Measurements from ENCODE around the gene ANKRD33B. TPM values are rescaled to one million over a fixed set of nuclear protein-coding genes. Genes with fewer than 3 reads are reported as not detected.

Gene ANKRD33B
- total RNA-seq, 1 experiment from 2014 or later = 6.9 TPM

GRCh38 chr5:10550222-10550995 is 13.5 kb upstream of the ANKRD33B start:
- peaks cover 4% of the 10 kb centered on the region for H4K20me1 ChIP-seq (ENCODE audit: control insufficient read depth, insufficient read depth, insufficient read length)
- H3T11ph ChIP-seq (ENCODE audit: low read length) = no peak overlapping the region
- H3K23ac ChIP-seq (ENCODE audit: insufficient read length, low read depth, low read length) = no peak overlapping the region
- H2BK15ac ChIP-seq (ENCODE audit: low read depth, low read length) = no peak overlapping the region
- no peak for TF ChIP-seq CTCF (conservative IDR thresholded peaks at IDR 0.05)
- no peak overlapping the region for H4K8ac ChIP-seq (replicated peaks; ENCODE audit: insufficient read length, low read depth, low read length)
- H3K27me3 ChIP-seq (ENCODE audit: insufficient read depth, low read length) = no peaks in the 10 kb centered on the region
- H3K14ac ChIP-seq (ENCODE audit: insufficient read depth, low read length) = peak overlapping the region; percentile 64; the same call in 1 of the 2 replicates
- no peaks in the 10 kb centered on the region for H3K79me1 ChIP-seq (ENCODE audit: insufficient read depth, low read depth, low read length, poor library complexity, severe bottlenecking)
- peak overlapping the region; percentile 60 for H3K18ac ChIP-seq (ENCODE audit: insufficient read length, low read depth, low read length)
- no CpG with 5 or more reads among the region's 10 CpGs for WGBS (ENCODE audit: extremely low coverage, insufficient read length, low lambda C conversion rate)
- Mint-ChIP-seq H3K9me3 (peaks cover 5 to 11% of the 10 kb centered on the region in 2 experiments; a peak in 4 of 5 replicates), H3K36me3 (ENCODE audit: insufficient read depth in 1 of 3, low read depth in 3 of 3) (no peaks in the 10 kb centered on the region; a peak in 1 of 7 replicates), H3K27ac (peak overlapping the region; percentile 90 to 99 (median 92); a peak in 6 of 7 replicates), H3K27me3 (ENCODE audit: low read depth) (peaks cover 9% of the 10 kb centered on the region), H3K4me1 (peaks cover 38 to 45% of the 10 kb centered on the region in 2 experiments), H3K4me3 (no peak overlapping the region)
- no peak overlapping the region for H2AFZ ChIP-seq (ENCODE audit: low read length)
- H2BK12ac ChIP-seq (ENCODE audit: insufficient read length, low read depth, low read length) = peak overlapping the region; percentile 78
- no peaks in the 10 kb centered on the region for H3K23me2 ChIP-seq (ENCODE audit: insufficient read length, low read depth, low read length, poor library complexity, severe bottlenecking)
- H4K91ac ChIP-seq (ENCODE audit: insufficient read length, low read depth, low read length) = peak overlapping the region; percentile 72
- no peak overlapping the region for H4K5ac ChIP-seq (ENCODE audit: insufficient read length, low read depth, low read length)
- peak overlapping the region; percentile 49 for H2BK20ac ChIP-seq (ENCODE audit: low read depth, low read length, poor library complexity, severe bottlenecking)
- H2BK5ac ChIP-seq (ENCODE audit: insufficient read length, low read length) = no peak overlapping the region
- no peaks in the 10 kb centered on the region for H3K9me3 ChIP-seq (ENCODE audit: control insufficient read depth, low read depth, low read length)
- peak overlapping the region; percentile 86 for H3K27ac ChIP-seq (ENCODE audit: insufficient read length, low read depth, low read length)
- no peaks in the 10 kb centered on the region for H3K79me2 ChIP-seq (ENCODE audit: insufficient read depth, low read length)
- H3K4ac ChIP-seq (ENCODE audit: low read depth, low read length) = peak overlapping the region; percentile 58; the same call in 1 of the 2 replicates
- no peak for DNase-seq
- H2AK5ac ChIP-seq (ENCODE audit: insufficient read length, low read length) = no peak overlapping the region
- H3K4me1 ChIP-seq (ENCODE audit: insufficient read depth, low read length) = peaks cover 13% of the 10 kb centered on the region; the same call in 1 of the 2 replicates
- H3K9ac ChIP-seq (ENCODE audit: extremely low read depth, insufficient read length, low read length) = no peak overlapping the region
- H3K4me2 ChIP-seq (ENCODE audit: insufficient read depth, insufficient read length, low read length) = no peak overlapping the region
- peak overlapping the region; percentile 28 for H2BK120ac ChIP-seq (ENCODE audit: low read depth, low read length, poor library complexity, severe bottlenecking)
- H3K56ac ChIP-seq (ENCODE audit: insufficient read length, low read depth, low read length) = no peak overlapping the region
